GM23338 (cell line): Measurements from ENCODE around the gene ZNF865. TPM values are rescaled to one million over a fixed set of nuclear protein-coding genes. Genes with fewer than 3 reads are reported as not detected.

ENCODE experiments used
- NANOG ChIP-seq: IDR thresholded peaks from 2 replicates; pipeline ENCODE4 v1.6.1; 2016; ENCODE audit warnings: antibody characterized with exemption, borderline replicate concordance
- polyA plus RNA-seq: library from polyadenylated mRNA; unstranded; fragments of >200 nt; fragmentation: Nextera tagmentation; extraction: Ambion mirVana; gene quantifications from 2 replicates; pipeline ENCODE4 v1.2.1, GENCODE V29; 2016
- total RNA-seq: library from RNA; depleted of rRNA; stranded (reverse); fragments of >200 nt; shearing (Covaris generic); gene quantifications from 2 replicates; pipeline ENCODE4 v1.2.3, GENCODE V29; 2014
- TF ChIP-seq, protein P1 (sequence below): fragments of 250-450 bp; sonication (Bioruptor Pico); IDR thresholded peaks from 2 replicates; pipeline ENCODE4 v1.5.0; 2020; ENCODE audit warnings: mild to moderate bottlenecking, moderate library complexity
- TF ChIP-seq, protein P2 (sequence below), 2 experiments: fragments of 200-600 bp in 1 of 2; sonication (generic) in 1 of 2; conservative IDR thresholded peaks; 2 replicates each; pipeline versions ENCODE4 v1.5.1 to v1.6.1; 2016 to 2017; ENCODE audit warnings: antibody characterized with exemption in 2 of 2, low read depth in 2 of 2, mild to moderate bottlenecking in 2 of 2, moderate library complexity in 1 of 2
- TF ChIP-seq, protein P3 (sequence below): IDR thresholded peaks from one replicate; pipeline ENCODE4 v1.6.1; 2018; ENCODE audit warnings: antibody characterized with exemption; ENCODE audit not compliant: unreplicated experiment

Gene ZNF865
- total and polyA plus RNA-seq, 2 experiments from 2014 or later = 2.2 to 12.1 TPM

DNA sequence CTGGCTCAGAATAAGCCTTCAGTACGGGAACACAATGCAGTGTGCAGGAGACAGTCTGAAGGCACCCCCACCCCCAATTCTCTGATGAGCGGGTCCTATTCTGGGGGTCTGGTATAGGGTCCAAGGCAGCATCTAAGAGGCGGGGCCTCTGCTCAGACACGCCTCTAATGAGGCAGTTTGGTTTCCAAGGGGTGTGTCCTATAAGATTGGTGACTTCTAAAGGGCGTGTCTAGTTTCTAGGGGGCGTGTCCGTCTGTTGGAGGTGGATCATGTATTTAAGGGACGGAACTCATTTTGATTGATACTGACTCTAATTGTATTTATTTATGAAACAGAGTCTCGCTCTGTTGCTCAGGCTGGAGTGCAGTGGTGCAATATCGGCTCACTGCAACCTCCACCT, 14.8 kb upstream of the ZNF865 start (continued):
- TF ChIP-seq, protein P1, sequence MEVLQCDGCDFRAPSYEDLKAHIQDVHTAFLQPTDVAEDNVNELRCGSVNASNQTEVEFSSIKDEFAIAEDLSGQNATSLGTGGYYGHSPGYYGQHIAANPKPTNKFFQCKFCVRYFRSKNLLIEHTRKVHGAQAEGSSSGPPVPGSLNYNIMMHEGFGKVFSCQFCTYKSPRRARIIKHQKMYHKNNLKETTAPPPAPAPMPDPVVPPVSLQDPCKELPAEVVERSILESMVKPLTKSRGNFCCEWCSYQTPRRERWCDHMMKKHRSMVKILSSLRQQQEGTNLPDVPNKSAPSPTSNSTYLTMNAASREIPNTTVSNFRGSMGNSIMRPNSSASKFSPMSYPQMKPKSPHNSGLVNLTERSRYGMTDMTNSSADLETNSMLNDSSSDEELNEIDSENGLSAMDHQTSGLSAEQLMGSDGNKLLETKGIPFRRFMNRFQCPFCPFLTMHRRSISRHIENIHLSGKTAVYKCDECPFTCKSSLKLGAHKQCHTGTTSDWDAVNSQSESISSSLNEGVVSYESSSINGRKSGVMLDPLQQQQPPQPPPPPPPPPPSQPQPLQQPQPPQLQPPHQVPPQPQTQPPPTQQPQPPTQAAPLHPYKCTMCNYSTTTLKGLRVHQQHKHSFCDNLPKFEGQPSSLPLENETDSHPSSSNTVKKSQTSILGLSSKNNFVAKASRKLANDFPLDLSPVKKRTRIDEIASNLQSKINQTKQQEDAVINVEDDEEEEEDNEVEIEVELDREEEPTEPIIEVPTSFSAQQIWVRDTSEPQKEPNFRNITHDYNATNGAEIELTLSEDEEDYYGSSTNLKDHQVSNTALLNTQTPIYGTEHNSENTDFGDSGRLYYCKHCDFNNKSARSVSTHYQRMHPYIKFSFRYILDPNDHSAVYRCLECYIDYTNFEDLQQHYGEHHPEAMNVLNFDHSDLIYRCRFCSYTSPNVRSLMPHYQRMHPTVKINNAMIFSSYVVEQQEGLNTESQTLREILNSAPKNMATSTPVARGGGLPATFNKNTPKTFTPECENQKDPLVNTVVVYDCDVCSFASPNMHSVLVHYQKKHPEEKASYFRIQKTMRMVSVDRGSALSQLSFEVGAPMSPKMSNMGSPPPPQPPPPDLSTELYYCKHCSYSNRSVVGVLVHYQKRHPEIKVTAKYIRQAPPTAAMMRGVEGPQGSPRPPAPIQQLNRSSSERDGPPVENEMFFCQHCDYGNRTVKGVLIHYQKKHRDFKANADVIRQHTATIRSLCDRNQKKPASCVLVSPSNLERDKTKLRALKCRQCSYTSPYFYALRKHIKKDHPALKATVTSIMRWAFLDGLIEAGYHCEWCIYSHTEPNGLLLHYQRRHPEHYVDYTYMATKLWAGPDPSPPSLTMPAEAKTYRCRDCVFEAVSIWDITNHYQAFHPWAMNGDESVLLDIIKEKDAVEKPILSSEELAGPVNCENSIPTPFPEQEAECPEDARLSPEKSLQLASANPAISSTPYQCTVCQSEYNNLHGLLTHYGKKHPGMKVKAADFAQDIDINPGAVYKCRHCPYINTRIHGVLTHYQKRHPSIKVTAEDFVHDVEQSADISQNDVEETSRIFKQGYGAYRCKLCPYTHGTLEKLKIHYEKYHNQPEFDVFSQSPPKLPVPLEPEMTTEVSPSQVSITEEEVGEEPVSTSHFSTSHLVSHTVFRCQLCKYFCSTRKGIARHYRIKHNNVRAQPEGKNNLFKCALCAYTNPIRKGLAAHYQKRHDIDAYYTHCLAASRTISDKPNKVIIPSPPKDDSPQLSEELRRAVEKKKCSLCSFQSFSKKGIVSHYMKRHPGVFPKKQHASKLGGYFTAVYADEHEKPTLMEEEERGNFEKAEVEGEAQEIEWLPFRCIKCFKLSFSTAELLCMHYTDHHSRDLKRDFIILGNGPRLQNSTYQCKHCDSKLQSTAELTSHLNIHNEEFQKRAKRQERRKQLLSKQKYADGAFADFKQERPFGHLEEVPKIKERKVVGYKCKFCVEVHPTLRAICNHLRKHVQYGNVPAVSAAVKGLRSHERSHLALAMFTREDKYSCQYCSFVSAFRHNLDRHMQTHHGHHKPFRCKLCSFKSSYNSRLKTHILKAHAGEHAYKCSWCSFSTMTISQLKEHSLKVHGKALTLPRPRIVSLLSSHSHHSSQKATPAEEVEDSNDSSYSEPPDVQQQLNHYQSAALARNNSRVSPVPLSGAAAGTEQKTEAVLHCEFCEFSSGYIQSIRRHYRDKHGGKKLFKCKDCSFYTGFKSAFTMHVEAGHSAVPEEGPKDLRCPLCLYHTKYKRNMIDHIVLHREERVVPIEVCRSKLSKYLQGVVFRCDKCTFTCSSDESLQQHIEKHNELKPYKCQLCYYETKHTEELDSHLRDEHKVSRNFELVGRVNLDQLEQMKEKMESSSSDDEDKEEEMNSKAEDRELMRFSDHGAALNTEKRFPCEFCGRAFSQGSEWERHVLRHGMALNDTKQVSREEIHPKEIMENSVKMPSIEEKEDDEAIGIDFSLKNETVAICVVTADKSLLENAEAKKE (CRISPR knock-in tag) = no peak
- no peak for TF ChIP-seq NANOG
- TF ChIP-seq, protein P2, sequence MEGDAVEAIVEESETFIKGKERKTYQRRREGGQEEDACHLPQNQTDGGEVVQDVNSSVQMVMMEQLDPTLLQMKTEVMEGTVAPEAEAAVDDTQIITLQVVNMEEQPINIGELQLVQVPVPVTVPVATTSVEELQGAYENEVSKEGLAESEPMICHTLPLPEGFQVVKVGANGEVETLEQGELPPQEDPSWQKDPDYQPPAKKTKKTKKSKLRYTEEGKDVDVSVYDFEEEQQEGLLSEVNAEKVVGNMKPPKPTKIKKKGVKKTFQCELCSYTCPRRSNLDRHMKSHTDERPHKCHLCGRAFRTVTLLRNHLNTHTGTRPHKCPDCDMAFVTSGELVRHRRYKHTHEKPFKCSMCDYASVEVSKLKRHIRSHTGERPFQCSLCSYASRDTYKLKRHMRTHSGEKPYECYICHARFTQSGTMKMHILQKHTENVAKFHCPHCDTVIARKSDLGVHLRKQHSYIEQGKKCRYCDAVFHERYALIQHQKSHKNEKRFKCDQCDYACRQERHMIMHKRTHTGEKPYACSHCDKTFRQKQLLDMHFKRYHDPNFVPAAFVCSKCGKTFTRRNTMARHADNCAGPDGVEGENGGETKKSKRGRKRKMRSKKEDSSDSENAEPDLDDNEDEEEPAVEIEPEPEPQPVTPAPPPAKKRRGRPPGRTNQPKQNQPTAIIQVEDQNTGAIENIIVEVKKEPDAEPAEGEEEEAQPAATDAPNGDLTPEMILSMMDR (conservative IDR thresholded peaks at IDR 0.05; ENCODE audit: low read depth in 2 of 2) = no peak
- TF ChIP-seq, protein P3, sequence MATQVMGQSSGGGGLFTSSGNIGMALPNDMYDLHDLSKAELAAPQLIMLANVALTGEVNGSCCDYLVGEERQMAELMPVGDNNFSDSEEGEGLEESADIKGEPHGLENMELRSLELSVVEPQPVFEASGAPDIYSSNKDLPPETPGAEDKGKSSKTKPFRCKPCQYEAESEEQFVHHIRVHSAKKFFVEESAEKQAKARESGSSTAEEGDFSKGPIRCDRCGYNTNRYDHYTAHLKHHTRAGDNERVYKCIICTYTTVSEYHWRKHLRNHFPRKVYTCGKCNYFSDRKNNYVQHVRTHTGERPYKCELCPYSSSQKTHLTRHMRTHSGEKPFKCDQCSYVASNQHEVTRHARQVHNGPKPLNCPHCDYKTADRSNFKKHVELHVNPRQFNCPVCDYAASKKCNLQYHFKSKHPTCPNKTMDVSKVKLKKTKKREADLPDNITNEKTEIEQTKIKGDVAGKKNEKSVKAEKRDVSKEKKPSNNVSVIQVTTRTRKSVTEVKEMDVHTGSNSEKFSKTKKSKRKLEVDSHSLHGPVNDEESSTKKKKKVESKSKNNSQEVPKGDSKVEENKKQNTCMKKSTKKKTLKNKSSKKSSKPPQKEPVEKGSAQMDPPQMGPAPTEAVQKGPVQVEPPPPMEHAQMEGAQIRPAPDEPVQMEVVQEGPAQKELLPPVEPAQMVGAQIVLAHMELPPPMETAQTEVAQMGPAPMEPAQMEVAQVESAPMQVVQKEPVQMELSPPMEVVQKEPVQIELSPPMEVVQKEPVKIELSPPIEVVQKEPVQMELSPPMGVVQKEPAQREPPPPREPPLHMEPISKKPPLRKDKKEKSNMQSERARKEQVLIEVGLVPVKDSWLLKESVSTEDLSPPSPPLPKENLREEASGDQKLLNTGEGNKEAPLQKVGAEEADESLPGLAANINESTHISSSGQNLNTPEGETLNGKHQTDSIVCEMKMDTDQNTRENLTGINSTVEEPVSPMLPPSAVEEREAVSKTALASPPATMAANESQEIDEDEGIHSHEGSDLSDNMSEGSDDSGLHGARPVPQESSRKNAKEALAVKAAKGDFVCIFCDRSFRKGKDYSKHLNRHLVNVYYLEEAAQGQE = no peak
